Activated CD8-positive, alpha-beta T cell treated with anti-CD3 and anti-CD28 coated beads for 36 hours (primary cell): ENCODE data around the gene CLSTN2. TPM values are rescaled to one million over a fixed set of nuclear protein-coding genes. Genes with fewer than 3 reads are reported as not detected.

ENCODE experiments used
- ATAC-seq: fragments of 200-7000 bp; cut with Tn5 transposase; one replicate; pipeline ENCODE4 v1.10.0; 2021; ENCODE audit warnings: mild to moderate bottlenecking, moderate library complexity
- CTCF ChIA-PET: fragments of 350-600 bp; sonication (Branson Sonifier 250); formaldehyde crosslinking; loops from one replicate; lab custom pipeline; 2021; ENCODE audit warnings: antibody characterized with exemption; lab: Charles Lee
- POLR2A ChIA-PET: fragments of 350-600 bp; sonication (Branson Sonifier 250); formaldehyde crosslinking; loops from one replicate; lab custom pipeline; 2021; ENCODE audit warnings: antibody characterized with exemption; lab: Charles Lee
- DNase-seq: peaks from one replicate; pipeline ENCODE4 v3.0.0-alpha.2; 2020
- H3K27ac Mint-ChIP-seq: one replicate; pipeline ENCODE4 v1.8.0; 2021; ENCODE audit warnings: mild to moderate bottlenecking, mixed read lengths
- H3K27me3 Mint-ChIP-seq: one replicate; pipeline ENCODE4 v1.8.0; 2021; ENCODE audit warnings: mixed read lengths
- H3K36me3 Mint-ChIP-seq: one replicate; pipeline ENCODE4 v1.8.0; 2021; ENCODE audit warnings: low read depth, mixed read lengths
- H3K4me1 Mint-ChIP-seq: one replicate; pipeline ENCODE4 v1.8.0; 2021; ENCODE audit warnings: low read depth, mixed read lengths
- H3K4me3 Mint-ChIP-seq: one replicate; pipeline ENCODE4 v1.8.0; 2021; ENCODE audit warnings: mild to moderate bottlenecking, moderate library complexity, mixed read lengths
- H3K9me3 Mint-ChIP-seq: one replicate; pipeline ENCODE4 v1.8.0; 2021; ENCODE audit warnings: mixed read lengths
- intact Hi-C: fragments of 100-400 bp; cut with micrococcal nuclease; formaldehyde crosslinking; loops from one replicate; pipeline ENCODE4 v1.10.0; 2022
- total RNA-seq, 2 experiments: library from RNA; stranded (reverse); gene quantifications; one replicate each; pipeline ENCODE4 v1.2.3, GENCODE V29; 2021
- TF ChIP-seq, protein P1 (sequence below): fragments of 200-600 bp; IDR thresholded peaks from one replicate; pipeline ENCODE4 v1.8.0; 2022; ENCODE audit warnings: antibody characterized with exemption, mild to moderate bottlenecking

The CLSTN2 gene
- total RNA-seq, 2 experiments from 2014 or later: not detected

DNA sequence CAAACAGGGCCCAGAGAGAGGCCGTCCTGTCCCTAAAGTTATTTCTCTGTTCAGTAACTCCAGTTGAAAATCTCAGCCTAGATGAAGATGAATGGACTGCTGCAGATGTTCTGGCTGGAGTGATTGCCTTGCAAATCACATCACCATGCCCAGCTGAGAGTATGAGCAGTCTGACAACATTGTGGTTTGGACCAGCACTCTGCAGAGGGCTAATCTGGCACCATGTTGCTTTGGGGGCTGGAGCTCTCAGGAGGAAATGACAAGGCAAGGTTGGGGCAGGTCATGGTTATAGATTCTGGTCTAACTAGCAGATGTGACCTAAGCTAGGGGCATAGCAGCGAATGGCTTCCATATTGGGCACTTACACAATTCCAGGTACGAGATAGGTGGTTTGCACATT is 314.2 kb downstream of the CLSTN2 start:
- CTCF ChIA-PET: no interaction called here
- intact Hi-C loops: no loop called here
- no peak overlapping the region for H3K27ac Mint-ChIP-seq
- DNase-seq (no peak), ATAC-seq (no peak)
- no peak overlapping the region for H3K4me3 Mint-ChIP-seq
- TF ChIP-seq, protein P1, sequence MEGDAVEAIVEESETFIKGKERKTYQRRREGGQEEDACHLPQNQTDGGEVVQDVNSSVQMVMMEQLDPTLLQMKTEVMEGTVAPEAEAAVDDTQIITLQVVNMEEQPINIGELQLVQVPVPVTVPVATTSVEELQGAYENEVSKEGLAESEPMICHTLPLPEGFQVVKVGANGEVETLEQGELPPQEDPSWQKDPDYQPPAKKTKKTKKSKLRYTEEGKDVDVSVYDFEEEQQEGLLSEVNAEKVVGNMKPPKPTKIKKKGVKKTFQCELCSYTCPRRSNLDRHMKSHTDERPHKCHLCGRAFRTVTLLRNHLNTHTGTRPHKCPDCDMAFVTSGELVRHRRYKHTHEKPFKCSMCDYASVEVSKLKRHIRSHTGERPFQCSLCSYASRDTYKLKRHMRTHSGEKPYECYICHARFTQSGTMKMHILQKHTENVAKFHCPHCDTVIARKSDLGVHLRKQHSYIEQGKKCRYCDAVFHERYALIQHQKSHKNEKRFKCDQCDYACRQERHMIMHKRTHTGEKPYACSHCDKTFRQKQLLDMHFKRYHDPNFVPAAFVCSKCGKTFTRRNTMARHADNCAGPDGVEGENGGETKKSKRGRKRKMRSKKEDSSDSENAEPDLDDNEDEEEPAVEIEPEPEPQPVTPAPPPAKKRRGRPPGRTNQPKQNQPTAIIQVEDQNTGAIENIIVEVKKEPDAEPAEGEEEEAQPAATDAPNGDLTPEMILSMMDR: no peak
- H3K4me1 Mint-ChIP-seq: no peaks in the 10 kb centered on the region
- H3K27me3 Mint-ChIP-seq: peaks cover 3% of the 10 kb centered on the region
- POLR2A ChIA-PET: no interaction called here
- H3K36me3 Mint-ChIP-seq: no peaks in the 10 kb centered on the region
- H3K9me3 Mint-ChIP-seq: no peaks in the 10 kb centered on the region

DNA sequence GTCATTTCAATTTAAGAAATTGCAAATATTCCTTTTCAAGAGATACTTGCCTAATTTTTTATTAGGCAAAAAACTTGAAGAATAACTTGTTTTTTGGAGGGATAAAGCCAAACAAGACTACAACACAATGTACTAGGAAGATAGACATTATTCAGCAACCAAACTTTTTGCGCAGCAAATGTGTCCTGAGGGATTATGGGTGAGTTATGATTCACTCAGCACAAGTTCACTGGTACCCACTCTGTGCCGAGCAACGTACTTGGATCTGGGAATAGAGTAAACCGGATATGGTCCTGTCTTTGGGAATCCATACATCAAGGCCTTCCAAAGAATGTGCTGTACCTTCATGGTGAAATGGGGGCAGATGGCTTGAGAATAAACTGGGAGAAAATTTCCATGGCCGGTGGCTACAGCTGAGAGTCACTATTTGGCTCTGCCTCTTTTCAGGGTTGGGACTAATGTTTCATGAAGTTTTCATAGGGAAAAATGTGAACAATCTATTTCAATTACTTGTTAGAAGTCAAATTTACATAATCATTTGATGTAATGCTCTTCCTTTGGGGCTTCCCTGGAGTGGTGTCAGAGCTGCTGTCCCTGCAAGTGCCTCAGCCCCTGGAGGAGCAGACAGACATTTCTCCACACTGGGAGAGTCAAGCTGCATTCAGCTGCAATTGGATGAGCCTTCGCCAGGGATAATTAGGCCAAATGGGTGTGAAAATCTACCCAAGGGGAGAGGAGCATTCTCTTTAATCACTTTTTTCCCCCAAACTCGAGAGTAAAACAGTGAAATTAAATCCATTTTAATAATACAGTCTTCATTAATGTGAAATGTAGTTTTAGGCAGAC is 315.2 kb downstream of the CLSTN2 start:
- POLR2A ChIA-PET: no interaction called here
- H3K27me3 Mint-ChIP-seq: peaks cover 3% of the 10 kb centered on the region
- H3K9me3 Mint-ChIP-seq: no peaks in the 10 kb centered on the region
- CTCF ChIA-PET: no interaction called here
- intact Hi-C loops: no loop called here
- H3K36me3 Mint-ChIP-seq: no peaks in the 10 kb centered on the region
- ATAC-seq (no peak), DNase-seq (no peak)
- no peak overlapping the region for H3K27ac Mint-ChIP-seq
- TF ChIP-seq, protein P1: no peak
- H3K4me1 Mint-ChIP-seq: no peaks in the 10 kb centered on the region
- no peak overlapping the region for H3K4me3 Mint-ChIP-seq

DNA sequence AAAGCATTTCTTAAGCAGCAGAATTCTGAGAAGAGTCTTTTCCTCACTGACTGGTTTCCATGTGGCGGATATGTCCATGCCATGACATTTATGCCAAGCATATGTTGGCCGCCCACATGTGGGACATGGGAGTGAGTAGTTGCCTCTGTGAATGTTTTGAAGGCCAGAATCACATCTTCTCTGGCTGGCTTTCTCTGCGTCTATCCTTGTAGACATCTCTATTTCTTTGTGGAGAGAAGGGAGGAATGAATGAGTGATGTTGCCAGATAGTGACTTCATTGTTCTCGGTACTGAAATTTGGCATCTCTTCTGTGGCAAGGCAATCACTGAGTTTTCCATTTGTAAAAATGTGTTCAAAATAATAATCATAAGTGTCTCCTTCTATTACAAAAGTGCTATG is 316.0 kb downstream of the CLSTN2 start:
- intact Hi-C loops: no loop called here
- ChIA-PET CTCF (no interaction called here), POLR2A (no interaction called here)
- H3K36me3 Mint-ChIP-seq: no peaks in the 10 kb centered on the region
- no peaks in the 10 kb centered on the region for H3K4me1 Mint-ChIP-seq
- no peak for DNase-seq
- no peak overlapping the region for H3K4me3 Mint-ChIP-seq
- H3K9me3 Mint-ChIP-seq: no peaks in the 10 kb centered on the region
- ATAC-seq: no peak
- H3K27me3 Mint-ChIP-seq: peaks cover 3% of the 10 kb centered on the region
- TF ChIP-seq, protein P1: no peak
- no peak overlapping the region for H3K27ac Mint-ChIP-seq

DNA sequence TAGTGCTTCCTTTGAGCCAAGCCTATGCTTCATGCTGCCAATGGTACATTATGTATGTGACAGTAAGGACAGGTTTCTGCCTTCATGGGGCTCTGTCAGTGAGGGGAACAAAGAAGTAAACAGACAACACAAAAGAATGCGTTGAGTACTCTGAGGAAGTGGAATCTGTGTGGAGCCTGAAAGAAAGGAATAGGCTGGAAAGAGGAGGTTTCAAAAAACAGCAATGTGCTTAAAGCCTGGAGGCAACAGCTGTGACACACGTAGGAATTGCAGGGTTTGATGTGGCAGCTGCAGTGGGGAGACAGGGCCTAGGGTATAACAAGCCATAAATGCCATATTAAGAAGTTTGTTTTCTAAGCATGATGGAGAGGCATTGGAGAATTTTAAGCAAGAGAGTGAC is 316.7 kb downstream of the CLSTN2 start:
- TF ChIP-seq, protein P1: no peak
- Mint-ChIP-seq H3K27ac (no peak overlapping the region), H3K36me3 (no peaks in the 10 kb centered on the region), H3K4me3 (no peak overlapping the region), H3K9me3 (no peaks in the 10 kb centered on the region), H3K27me3 (peaks cover 3% of the 10 kb centered on the region), H3K4me1 (no peaks in the 10 kb centered on the region)
- CTCF ChIA-PET: no interaction called here
- ATAC-seq (no peak), DNase-seq (no peak)
- POLR2A ChIA-PET: no interaction called here
- intact Hi-C loops: no loop called here

DNA sequence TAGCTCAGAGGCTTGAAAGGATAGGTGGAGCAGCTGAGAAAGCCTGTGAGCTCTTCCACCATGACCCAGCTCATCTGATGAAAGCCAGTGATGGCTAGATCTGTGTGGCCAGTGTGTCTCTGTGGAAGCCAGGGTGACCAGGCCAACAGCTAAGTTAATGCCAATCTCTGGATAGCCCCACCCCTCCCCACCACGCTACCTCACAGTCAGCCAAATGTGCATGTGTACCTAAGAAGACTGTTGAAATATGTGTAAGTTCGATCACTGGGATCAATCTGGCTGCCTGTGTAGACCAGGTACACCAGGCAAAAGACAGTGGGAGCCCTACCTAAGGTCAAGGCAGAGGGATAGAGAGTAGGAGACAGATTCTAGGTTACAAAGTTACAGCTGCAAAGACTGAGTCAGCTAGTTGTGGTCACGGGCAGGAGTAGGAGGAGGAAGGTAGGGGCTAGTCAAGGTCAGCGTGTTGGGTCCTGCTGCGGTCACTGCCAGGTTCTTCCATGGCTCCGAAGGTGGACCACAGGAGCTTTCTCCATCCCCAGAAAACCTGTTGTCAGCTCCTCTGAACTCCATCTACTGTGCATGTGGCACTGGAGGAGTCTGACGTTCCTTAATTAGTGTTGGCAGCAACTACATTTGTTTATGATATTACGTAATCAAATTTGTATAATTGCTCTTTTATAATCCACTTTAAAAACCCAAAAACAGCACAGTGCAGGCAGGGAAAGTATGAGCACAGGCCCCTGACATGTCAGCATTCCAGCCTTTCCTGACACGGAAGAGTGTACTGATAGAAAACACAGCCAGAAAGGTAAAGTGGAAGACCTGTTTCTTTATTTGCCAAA is 318.0 kb downstream of the CLSTN2 start:
- Mint-ChIP-seq H3K4me1 (no peaks in the 10 kb centered on the region), H3K36me3 (no peaks in the 10 kb centered on the region), H3K27ac (no peak overlapping the region), H3K27me3 (peaks cover 3% of the 10 kb centered on the region), H3K9me3 (no peaks in the 10 kb centered on the region), H3K4me3 (no peak overlapping the region)
- intact Hi-C loops: no loop called here
- POLR2A ChIA-PET: no interaction called here
- CTCF ChIA-PET: no interaction called here
- TF ChIP-seq, protein P1: no peak
- ATAC-seq (no peak), DNase-seq (no peak)
